HG02840 (cell line): ENCODE results near the gene PCBP3.

Experiments used
- ATAC-seq: cut with Tn5 transposase; IDR thresholded peaks from one replicate; pipeline ENCODE4 v1.9.1; 2021; ENCODE audit warnings: mild to moderate bottlenecking, moderate library complexity, moderate number of reproducible peaks; ENCODE audit not compliant: unreplicated experiment, low FRiP score

Gene PCBP3

DNA sequence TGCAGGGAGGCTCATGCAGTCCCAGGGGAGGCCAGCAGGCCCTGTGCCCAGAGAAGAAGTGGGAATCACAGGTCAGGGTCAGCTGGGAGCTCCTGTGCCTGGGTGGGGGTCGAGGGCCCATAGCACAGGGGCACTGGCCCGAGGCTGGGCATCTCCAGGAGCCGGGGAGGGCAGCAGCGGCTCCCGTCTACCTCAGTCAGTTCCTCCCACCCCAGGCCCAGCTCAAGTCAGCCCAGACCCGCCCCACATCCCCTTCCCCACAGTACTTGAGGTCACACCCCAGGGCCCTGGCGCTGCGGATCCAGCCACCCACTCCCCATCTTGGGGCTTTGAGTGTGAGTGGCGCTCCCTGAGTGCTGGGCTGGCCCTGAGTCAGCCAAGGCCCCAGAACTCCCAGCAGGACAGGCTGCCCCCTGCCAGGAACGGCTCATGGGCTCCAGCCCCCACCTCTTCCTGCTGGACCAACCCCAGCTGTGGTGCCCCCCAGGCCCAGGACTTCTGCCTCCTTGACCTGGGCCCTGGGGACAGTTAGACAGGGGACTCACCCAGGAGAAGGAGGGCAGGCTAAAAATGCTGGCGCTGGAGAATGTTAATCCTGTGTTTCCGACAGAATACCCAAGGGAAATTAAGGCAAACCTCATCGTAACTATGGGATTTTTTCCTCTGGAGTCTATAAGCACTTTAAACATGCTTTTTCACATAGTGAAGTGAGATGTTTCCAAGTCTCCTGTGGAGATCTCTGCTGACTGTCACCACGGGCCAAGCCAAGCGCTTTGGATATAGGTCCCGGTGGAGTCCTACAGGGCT lies 269.3 kb downstream of the PCBP3 start:
- ATAC-seq, result no peak

DNA sequence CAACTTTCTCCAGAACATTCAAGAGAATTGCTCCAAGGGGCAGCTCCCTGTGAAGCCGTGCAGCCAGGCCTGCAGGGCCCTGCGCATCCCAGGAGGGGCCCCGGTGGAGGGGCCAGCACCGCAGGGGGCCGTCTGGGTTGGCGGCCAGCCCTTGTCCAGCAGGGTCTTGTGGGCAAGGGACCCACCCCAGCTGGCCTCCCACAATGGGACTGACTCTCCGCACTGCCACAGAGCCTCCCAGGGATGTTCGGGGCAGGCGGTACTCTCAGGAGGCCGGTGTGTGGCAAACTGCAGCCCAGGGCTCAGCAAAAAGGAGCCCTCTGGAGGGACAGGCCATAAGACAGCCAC lies 269.9 kb downstream of the PCBP3 start:
- ATAC-seq, result no peak

- no peak for ATAC-seq
These were observed 270.4 kb downstream of the PCBP3 start for GRCh38 chr21:45913886-45914285.

GRCh38 chr21:45914321-45914845 lies 270.9 kb downstream of the PCBP3 start:
- ATAC-seq, result no peak

GRCh38 chr21:45916011-45916840 lies 272.7 kb downstream of the PCBP3 start:
- no peak for ATAC-seq

DNA sequence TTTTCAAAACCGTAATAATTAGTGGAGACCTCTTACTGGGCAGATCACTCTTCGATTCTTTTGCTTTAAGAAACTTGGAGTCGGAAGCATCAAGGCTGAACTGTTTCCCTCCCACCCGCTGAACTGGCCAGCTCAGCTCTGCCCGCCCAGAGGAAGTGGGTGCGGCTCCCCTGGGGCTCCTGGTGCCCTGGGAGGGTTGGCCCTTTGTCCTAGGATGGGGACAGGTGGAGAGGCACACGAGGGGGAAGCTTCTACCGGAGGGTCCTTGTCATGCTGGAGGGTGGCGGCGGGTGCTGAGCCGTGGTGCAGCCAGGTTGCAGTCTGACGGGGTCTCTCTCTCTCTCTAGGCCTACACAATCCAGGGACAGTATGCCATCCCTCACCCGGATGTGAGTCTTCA lies 273.7 kb downstream of the PCBP3 start:
- ATAC-seq, result no peak

- no peak for ATAC-seq
These were observed 274.5 kb downstream of the PCBP3 start for GRCh38 chr21:45918011-45918410.

- no peak for ATAC-seq
These were observed 275.4 kb downstream of the PCBP3 start for GRCh38 chr21:45918835-45919447.

GRCh38 chr21:45919593-45919992 lies 276.1 kb downstream of the PCBP3 start:
- no peak for ATAC-seq

GRCh38 chr21:45920824-45921600 lies 277.5 kb downstream of the PCBP3 start:
- ATAC-seq, result no peak

- ATAC-seq, result no peak
These were observed 278.4 kb downstream of the PCBP3 start for GRCh38 chr21:45921917-45922316.

DNA sequence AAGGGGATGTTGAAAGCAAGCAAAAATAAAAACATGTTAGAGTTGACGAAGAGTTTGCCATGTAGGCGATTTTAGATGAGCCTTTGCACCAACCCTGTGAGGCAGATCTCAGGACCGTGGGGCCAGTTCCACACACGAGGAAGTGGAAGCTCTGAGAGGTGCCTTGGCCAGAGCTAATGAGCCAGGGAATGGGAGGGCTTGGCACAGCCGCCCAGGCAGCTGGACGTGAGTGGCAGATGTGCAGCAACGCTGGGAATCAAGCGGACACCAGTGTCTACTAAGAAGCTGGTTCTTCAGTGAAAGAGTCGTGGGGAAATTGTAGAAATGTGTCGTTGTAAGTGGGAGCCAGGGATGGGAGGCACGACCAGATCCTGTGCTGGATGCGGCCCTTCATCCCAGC lies 279.1 kb downstream of the PCBP3 start:
- no peak for ATAC-seq

DNA sequence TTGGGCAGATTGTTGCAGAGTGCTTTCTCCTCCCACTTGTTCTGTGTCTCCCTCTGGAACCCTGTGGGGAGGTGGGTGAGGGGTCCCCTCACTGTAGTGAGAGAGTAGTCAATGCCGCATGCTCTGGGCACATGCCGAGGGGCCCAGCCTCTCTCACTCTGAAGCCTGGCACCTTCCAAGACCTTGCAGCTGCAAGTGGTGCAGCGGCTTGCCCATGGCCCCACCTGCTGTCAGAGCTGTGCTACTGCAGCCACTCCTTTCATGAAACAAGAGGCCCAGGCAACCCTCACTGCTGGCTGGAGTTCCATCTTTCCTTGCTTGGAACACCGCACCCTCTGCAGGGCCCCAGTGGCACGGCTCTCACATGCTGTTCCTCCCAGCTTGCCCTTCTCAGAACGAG lies 279.6 kb downstream of the PCBP3 start:
- no peak for ATAC-seq

DNA sequence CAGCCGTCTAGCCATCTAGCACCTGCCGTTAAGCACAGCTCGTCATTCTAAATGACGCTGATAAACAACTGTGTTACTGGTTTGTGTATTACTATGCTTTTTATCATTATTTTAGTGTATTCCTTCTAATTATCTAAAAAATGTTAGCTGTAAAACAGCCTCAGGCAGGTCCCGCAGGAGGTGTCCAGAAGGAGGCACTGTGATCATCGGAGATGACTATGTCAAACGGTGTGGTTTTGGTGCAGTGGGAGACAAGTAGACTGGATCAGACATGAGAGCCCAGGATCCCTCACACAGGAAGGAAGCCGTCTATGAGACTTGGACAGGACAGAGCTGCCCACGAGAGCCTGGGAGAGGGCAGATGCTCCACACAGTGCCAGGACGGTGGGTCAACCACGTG lies 282.8 kb downstream of the PCBP3 start:
- ATAC-seq, result no peak

DNA sequence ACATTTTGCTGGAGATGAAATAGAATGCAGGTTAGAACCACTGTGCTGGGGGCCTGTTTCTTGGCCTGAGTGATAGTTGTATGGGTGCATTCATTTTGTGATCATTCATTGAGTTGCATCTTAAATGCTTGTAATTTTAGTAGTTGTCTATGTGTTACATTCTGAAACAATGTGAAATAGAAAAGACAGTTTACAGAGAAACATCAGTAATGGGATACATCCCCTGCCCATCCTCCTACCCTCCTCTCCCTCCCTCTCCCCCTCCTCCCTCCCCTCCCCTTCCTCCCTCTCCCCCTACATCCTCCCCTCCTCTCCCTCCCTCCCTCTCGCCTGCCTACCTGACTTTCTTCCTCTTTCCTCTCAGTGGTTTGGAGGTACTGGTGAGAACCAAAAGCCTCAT lies 283.5 kb downstream of the PCBP3 start:
- no peak for ATAC-seq

DNA sequence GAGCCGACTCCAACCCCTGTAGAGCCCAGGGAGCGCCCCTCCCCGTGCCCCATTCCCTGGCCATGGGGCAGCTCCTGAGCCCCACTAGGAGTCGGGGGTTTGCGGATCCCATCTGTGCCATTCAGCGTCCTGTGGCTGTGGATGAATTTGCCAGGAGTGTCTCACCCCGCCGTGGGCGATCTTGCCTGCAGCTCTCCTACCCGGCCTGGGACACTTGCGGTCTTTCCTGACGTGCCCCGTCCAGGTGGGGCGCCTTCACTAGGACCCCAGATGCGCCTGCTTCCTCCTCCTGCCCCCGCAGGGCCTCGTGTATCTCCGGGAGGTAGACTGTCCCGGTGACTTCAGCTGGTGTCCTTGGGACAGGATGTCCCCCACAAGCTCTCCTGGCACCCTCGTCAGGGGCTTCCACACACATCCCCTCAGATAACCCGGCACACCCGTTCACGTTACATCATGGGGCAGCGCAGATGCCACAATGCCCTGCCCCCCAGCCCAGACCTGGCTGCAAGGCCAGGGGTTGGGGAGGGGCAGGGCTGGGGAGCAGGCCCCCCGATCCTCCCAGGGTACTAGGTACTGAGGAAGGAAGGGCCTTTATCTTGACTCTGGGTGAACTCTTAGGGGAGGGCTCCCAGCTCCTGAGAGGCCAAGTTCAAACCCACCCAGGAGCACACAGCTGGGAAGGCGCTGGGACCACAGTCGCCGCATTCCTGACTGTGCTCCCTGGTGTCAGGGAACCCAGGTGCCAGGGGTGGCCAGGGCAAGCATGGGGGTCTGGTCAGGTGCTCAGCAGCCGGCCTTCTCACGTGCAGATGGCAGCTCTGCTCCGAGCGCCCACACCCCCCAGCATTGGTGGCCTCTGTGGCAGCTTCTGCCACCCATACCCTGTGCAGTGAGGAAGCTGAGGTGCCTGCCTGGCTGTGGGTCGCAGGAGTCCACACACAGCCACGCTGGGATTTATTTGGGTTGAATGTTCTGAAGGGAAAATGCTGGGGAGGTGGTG lies 284.6 kb downstream of the PCBP3 start:
- no peak for ATAC-seq

- no peak for ATAC-seq
These were observed 285.9 kb downstream of the PCBP3 start for GRCh38 chr21:45929449-45929848.

DNA sequence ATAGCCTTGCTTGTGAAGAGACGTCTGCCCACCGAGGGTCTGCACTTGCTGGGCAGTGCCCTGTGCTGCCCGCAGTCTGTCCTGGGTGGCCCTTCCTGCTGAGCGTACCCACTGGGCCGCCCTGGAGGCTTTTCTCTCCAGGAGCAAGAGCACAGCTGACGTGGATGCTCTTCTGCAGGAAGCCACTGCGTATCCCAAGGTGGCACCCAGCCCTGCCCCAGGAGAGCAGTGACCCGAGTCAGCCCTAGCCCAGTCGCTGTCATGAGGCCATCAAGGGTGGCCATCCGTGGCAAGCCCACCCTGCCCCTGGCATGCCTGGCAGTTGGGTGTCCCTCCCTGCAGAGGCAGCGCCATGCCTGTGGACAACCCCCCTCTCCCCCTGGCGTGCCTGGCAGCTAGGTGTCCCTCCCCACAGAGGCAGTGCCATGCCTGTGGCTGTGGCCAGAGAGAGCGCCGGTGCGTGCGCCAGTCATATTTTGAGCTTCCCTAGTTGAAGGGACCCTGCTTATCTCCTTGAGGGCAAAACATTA lies 286.8 kb downstream of the PCBP3 start:
- no peak for ATAC-seq

DNA sequence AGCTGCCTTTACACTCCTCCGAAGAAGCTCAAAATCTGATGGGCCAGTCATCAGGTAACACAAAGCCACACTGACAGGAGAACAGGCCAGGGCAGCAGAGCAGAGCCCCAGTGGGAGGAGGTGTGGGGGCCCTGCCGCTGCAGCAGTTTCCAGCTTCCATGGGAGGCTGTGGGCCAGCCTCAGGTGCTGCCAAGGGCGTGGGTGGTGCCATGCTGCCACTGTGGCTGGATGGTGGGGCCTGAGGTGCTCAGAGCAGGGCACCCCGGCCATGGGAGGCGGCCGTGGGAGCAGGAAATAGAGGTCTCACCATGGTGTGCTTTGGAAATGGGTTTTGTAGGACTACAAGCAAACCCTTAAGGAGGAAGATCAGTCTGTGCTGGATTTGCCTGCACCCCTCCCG lies 287.3 kb downstream of the PCBP3 start:
- ATAC-seq, result no peak
